Hair follicular keratinocyte (primary cell): ENCODE results near the gene PLPP2. TPM values are rescaled to one million over a fixed set of nuclear protein-coding genes. Genes with fewer than 3 reads are reported as not detected.

Experiments used
- total RNA-seq: library from RNA; depleted of rRNA; stranded (reverse); fragments of >200 nt; gene quantifications from 2 replicates; pipeline ENCODE4 v1.2.3, GENCODE V29; 2015

The PLPP2 gene
- total RNA-seq, result 6.6 and 19.4 TPM in 2 replicates

DNA sequence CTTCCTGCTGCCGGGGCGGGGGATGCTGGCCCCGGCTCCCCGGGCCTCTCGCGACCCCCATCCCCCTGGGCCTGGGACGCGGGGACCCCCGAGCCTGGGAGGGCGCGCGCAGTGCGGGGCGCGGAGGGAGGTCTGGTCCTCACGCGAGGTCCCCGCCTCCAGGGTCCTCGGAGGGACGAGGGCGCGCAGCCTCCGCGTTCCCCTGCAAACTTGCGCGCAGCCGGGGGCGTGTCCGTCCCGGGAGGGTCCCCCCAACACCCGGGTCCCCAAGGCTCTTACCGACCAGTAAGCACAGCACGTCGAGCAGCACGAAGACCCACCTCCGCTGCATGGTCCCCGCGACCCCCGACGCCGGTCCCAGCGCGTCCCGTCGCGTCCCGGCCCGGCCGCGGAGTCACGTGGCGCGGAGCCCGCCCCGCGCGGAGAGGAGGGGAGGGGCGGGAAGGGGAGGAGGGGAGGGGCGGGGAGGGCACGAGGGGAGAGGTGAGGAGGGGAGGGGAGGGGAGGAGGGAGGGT is at the start of gene PLPP2:
PLPP2 (minus strand) TSS at position 398 of the 516 bp plus-strand sequence; CDS start at position 331, 67 bp downstream.

Other genes starting within 250 kb of the PLPP2 start
- not detected in 2 replicates for gene OR4F17, start 184.3 kb downstream of the PLPP2 start, total RNA-seq
- 24.0 and 26.6 TPM in 2 replicates for gene MIER2, start 53.4 kb upstream of the PLPP2 start, total RNA-seq
- 0.15 and 2.0 TPM in 2 replicates for gene C2CD4C, start 117.7 kb upstream of the PLPP2 start, total RNA-seq
- 0.08 TPM in 1 of 2 replicates, not detected in the other for gene SHC2, start 169.6 kb upstream of the PLPP2 start, total RNA-seq
- gene MADCAM1, start 205.1 kb upstream of the PLPP2 start, total RNA-seq, result not detected in 2 replicates
- gene TPGS1, start 216.1 kb upstream of the PLPP2 start, total RNA-seq, result 42.6 and 50.3 TPM in 2 replicates
- 105 and 109 TPM in 2 replicates for gene CDC34, start 240.4 kb upstream of the PLPP2 start, total RNA-seq